SK-N-SH (cell line): ENCODE data around the gene HARS1. TPM values are rescaled to one million over a fixed set of nuclear protein-coding genes. Genes with fewer than 3 reads are reported as not detected.

Source experiments
- CTCF ChIA-PET: fragments of 300-600, 350-600 bp; formaldehyde crosslinking; extraction: SDS; loops from one replicate; lab custom pipeline; 2021; lab: Yijun Ruan, JAX
- POLR2A ChIA-PET: fragments of 350-600 bp; sonication (Branson Sonifier 250); formaldehyde crosslinking; extraction: SDS; loops from one replicate; lab custom pipeline; 2020; ENCODE audit warnings: antibody characterized with exemption, inconsistent platforms; lab: Yijun Ruan, JAX
- DNase-seq: peaks from one replicate; pipeline ENCODE4 v3.0.0; 2012
- H2AFZ ChIP-seq: fragments of 200-600 bp; sonication (generic); 2 replicates; pipeline ENCODE4 v1.8.1; 2016; ENCODE audit warnings: antibody characterized with exemption, mild to moderate bottlenecking, low read depth
- H3F3A ChIP-seq: fragments of 200-600 bp; sonication (generic); replicated peaks from 2 replicates; pipeline ENCODE3; 2016; ENCODE audit warnings: antibody characterized with exemption, mild to moderate bottlenecking; ENCODE audit not compliant: insufficient read depth
- H3K27ac ChIP-seq, 2 experiments: fragments of 200-500 bp in 1 of 2; fragments of 200-600 bp in 1 of 2; sonication (Bioruptor generic) in 1 of 2; sonication (generic), shearing (Covaris generic) in 1 of 2; 2 replicates each; pipeline versions ENCODE4 v1.5.1 to v1.6.1; 2014 to 2016; ENCODE audit warnings: low read depth in 2 of 2, inconsistent platforms in 1 of 2, low read length in 1 of 2, mild to moderate bottlenecking in 1 of 2, mixed read lengths in 1 of 2
- H3K27me3 ChIP-seq: fragments of 200-600 bp; sonication (generic), shearing (Covaris generic); 2 replicates; pipeline ENCODE4 v1.6.1; 2016; ENCODE audit warnings: mixed run types; ENCODE audit not compliant: insufficient read depth
- H3K36me3 ChIP-seq, 2 experiments: fragments of 200-500 bp in 1 of 2; fragments of 200-600 bp in 1 of 2; sonication (Bioruptor generic) in 1 of 2; sonication (generic) in 1 of 2; replicated peaks in 1 of 2; 2 replicates each; pipeline versions ENCODE3 to v1.5.1; 2014 to 2016; ENCODE audit warnings: low read length in 1 of 2, mild to moderate bottlenecking in 1 of 2; ENCODE audit not compliant: insufficient read depth in 2 of 2, control insufficient read depth in 1 of 2
- H3K4me1 ChIP-seq, 2 experiments: fragments of 200-500 bp in 1 of 2; fragments of 200-600 bp in 1 of 2; sonication (Bioruptor generic) in 1 of 2; sonication (generic), shearing (Covaris generic) in 1 of 2; 2 replicates each; pipeline versions ENCODE4 v1.5.1 to v1.6.1; 2014 to 2016; ENCODE audit warnings: low read depth in 1 of 2, low read length in 1 of 2, mixed run types in 1 of 2; ENCODE audit not compliant: insufficient read depth in 2 of 2, control insufficient read depth in 1 of 2
- H3K4me2 ChIP-seq: fragments of 200-600 bp; sonication (generic), shearing (Covaris generic); 2 replicates; pipeline ENCODE4 v1.6.1; 2017; ENCODE audit warnings: mixed run types
- H3K4me3 ChIP-seq, 2 experiments: fragments of 200-500 bp in 1 of 2; fragments of 200-600 bp in 1 of 2; sonication (Bioruptor generic) in 1 of 2; sonication (generic), shearing (Covaris generic) in 1 of 2; 2 replicates each; pipeline versions ENCODE4 v1.5.1 to v1.8.1; 2014 to 2016; ENCODE audit warnings: low read depth in 2 of 2, inconsistent platforms in 1 of 2, low read length in 1 of 2, mild to moderate bottlenecking in 1 of 2, mixed read lengths in 1 of 2, moderate library complexity in 1 of 2
- H3K79me2 ChIP-seq: fragments of 200-600 bp; sonication (generic); 2 replicates; pipeline ENCODE4 v1.8.1; 2017; ENCODE audit warnings: mild to moderate bottlenecking; ENCODE audit not compliant: insufficient read depth
- H3K9ac ChIP-seq: fragments of 200-600 bp; sonication (generic); 2 replicates; pipeline ENCODE4 v1.6.1; 2017; ENCODE audit warnings: mixed run types
- H3K9me2 ChIP-seq: fragments of 200-600 bp; sonication (generic); 2 replicates; pipeline ENCODE4 v1.6.1; 2017; ENCODE audit warnings: mixed run types
- H3K9me3 ChIP-seq: fragments of 200-600 bp; sonication (generic); 2 replicates; pipeline ENCODE4 v1.6.1; 2017; ENCODE audit warnings: mixed run types, mild to moderate bottlenecking, moderate library complexity
- H4K20me1 ChIP-seq: fragments of 200-600 bp; sonication (generic); 2 replicates; pipeline ENCODE4 v1.6.1; 2017; ENCODE audit warnings: mild to moderate bottlenecking, mixed run types; ENCODE audit not compliant: insufficient read depth
- CHD2 ChIP-seq: fragments of 150-350 bp; IDR thresholded peaks from 2 replicates; pipeline ENCODE4 v1.6.1; 2018; ENCODE audit warnings: low read length; ENCODE audit not compliant: partially characterized antibody
- ELF1 ChIP-seq: IDR thresholded peaks from 2 replicates; pipeline ENCODE4 v1.4.0; 2012
- EP300 ChIP-seq, 2 experiments: IDR thresholded peaks; 2 replicates each; pipeline versions ENCODE4 v1.4.0 to v1.6.1; 2012; ENCODE audit warnings: borderline replicate concordance in 1 of 2, low read depth in 1 of 2, low read length in 1 of 2
- FOXM1 ChIP-seq: IDR thresholded peaks from 2 replicates; pipeline ENCODE4 v1.4.0; 2012; ENCODE audit warnings: low read depth, mild to moderate bottlenecking
- POLR2AphosphoS5 ChIP-seq: IDR thresholded peaks from 2 replicates; pipeline ENCODE4 v1.6.1; 2012; ENCODE audit warnings: low read depth, low read length
- REST ChIP-seq: IDR thresholded peaks from 2 replicates; pipeline ENCODE4 v1.6.1; 2012; ENCODE audit warnings: mild to moderate bottlenecking, low read depth, low read length, moderate library complexity
- RXRA ChIP-seq: IDR thresholded peaks from 2 replicates; pipeline ENCODE4 v1.4.0; 2012; ENCODE audit warnings: low read depth, mild to moderate bottlenecking, borderline replicate concordance
- SMC3 ChIP-seq: IDR thresholded peaks from 2 replicates; pipeline ENCODE4 v1.6.1; 2012; ENCODE audit warnings: low read depth, low read length, improper control_type of control experiment
- USF1 ChIP-seq: IDR thresholded peaks from 2 replicates; pipeline ENCODE4 v1.4.0; 2012; ENCODE audit warnings: low read depth, borderline replicate concordance
- YY1 ChIP-seq: IDR thresholded peaks from 2 replicates; pipeline ENCODE4 v1.4.0; 2012; ENCODE audit warnings: low read depth, mild to moderate bottlenecking
- WGBS: methylation state at CpG from one replicate; pipeline ENCODE4 v1.1.6; 2017; ENCODE audit warnings: low lambda C conversion rate; 5-methylcytosine and 5-hydroxymethylcytosine counted together
- polyA plus RNA-seq, 3 experiments: library from polyadenylated mRNA; depleted of rRNA; stranded (reverse); fragments of >200 nt; gene quantifications; 2 replicates each; pipeline ENCODE4 v1.2.3, GENCODE V29; 2012
- TF ChIP-seq, protein P1 (sequence below): IDR thresholded peaks from 2 replicates; pipeline ENCODE4 v1.4.0; 2012; ENCODE audit warnings: low read depth, borderline replicate concordance
- TF ChIP-seq, protein P2 (sequence below): IDR thresholded peaks from 2 replicates; pipeline ENCODE4 v1.4.0; 2012; ENCODE audit warnings: low read depth
- TF ChIP-seq, protein P3 (sequence below): IDR thresholded peaks from 2 replicates; pipeline ENCODE4; 2012
- TF ChIP-seq, protein P4 (sequence below): fragments of 150-350 bp; IDR thresholded peaks from 2 replicates; pipeline ENCODE4 v1.6.1; 2017; ENCODE audit warnings: antibody characterized with exemption, low read length, low read depth, borderline replicate concordance

HARS1 gene
- polyA plus RNA-seq, 1 of the 3 experiments (the other 2 are of a cell fraction): 124 TPM

GRCh38 chr5:140700177-140701144 is 9.3 kb upstream of the HARS1 start, which contains the start of gene ZMAT2 (continued):
- TF ChIP-seq, protein P1, sequence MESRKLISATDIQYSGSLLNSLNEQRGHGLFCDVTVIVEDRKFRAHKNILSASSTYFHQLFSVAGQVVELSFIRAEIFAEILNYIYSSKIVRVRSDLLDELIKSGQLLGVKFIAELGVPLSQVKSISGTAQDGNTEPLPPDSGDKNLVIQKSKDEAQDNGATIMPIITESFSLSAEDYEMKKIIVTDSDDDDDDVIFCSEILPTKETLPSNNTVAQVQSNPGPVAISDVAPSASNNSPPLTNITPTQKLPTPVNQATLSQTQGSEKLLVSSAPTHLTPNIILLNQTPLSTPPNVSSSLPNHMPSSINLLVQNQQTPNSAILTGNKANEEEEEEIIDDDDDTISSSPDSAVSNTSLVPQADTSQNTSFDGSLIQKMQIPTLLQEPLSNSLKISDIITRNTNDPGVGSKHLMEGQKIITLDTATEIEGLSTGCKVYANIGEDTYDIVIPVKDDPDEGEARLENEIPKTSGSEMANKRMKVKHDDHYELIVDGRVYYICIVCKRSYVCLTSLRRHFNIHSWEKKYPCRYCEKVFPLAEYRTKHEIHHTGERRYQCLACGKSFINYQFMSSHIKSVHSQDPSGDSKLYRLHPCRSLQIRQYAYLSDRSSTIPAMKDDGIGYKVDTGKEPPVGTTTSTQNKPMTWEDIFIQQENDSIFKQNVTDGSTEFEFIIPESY: peak; percentile 78; the same call in 1 of the 2 replicates
- TF ChIP-seq YY1 (peak; percentile 97), CHD2 (peak; percentile 81), FOXM1 (no peak), EP300 (IDR thresholded peaks at IDR 0.05; ENCODE audit: borderline replicate concordance in 1 of 2, low read depth in 1 of 2, low read length in 1 of 2) (no peak), REST (peak; percentile 67), POLR2AphosphoS5 (peak; percentile 87), ELF1 (peak; percentile 97)
- TF ChIP-seq, protein P2, sequence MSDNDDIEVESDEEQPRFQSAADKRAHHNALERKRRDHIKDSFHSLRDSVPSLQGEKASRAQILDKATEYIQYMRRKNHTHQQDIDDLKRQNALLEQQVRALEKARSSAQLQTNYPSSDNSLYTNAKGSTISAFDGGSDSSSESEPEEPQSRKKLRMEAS: peak; percentile 63; the same call in 1 of the 2 replicates

DNA sequence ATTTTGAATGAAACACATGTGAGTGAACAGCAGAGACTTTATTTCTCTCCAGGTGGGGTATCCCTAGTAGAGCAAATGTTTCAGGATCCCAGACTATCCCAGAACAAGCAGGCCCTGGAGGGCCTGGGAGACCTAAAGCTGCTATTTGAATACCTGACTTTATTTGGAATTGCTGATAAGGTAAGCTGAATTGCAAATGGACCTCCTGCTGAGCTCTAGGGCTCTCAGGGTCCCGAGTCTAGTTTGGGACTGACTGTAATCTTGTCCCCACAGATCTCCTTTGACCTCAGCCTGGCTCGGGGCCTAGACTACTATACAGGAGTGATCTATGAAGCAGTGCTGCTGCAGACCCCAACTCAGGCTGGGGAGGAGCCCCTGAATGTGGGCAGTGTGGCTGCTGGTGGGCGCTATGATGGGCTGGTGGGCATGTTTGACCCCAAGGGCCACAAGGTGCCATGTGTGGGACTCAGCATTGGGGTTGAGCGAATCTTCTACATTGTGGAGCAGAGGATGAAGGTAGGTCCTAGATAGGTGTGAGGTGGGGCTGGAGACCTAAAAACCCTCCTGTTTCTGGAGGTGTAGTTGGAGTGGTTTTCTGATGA is 5.8 kb upstream of the HARS1 start:
- Histone ChIP-seq H3K4me3 (no peak overlapping the region), H3K79me2 (peaks cover 56% of the 10 kb centered on the region), H3F3A (peaks cover 18% of the 10 kb centered on the region), H2AFZ (no peak overlapping the region), H3K36me3 (peaks cover 71 to 75% of the 10 kb centered on the region in 2 experiments), H3K9me3 (no peaks in the 10 kb centered on the region), H3K27ac (no peak overlapping the region), H4K20me1 (no peaks in the 10 kb centered on the region), H3K4me2 (no peak overlapping the region), H3K9me2 (no peaks in the 10 kb centered on the region), H3K27me3 (no peaks in the 10 kb centered on the region), H3K4me1 (peaks cover 0 to 16% of the 10 kb centered on the region in 2 experiments; a peak in 3 of 4 replicates), H3K9ac (no peak overlapping the region)
- POLR2A ChIA-PET: no interaction called here
- DNase-seq: no peak
- TF ChIP-seq RXRA (no peak), USF1 (no peak), YY1 (no peak), POLR2AphosphoS5 (no peak), SMC3 (no peak)
- TF ChIP-seq, protein P3, sequence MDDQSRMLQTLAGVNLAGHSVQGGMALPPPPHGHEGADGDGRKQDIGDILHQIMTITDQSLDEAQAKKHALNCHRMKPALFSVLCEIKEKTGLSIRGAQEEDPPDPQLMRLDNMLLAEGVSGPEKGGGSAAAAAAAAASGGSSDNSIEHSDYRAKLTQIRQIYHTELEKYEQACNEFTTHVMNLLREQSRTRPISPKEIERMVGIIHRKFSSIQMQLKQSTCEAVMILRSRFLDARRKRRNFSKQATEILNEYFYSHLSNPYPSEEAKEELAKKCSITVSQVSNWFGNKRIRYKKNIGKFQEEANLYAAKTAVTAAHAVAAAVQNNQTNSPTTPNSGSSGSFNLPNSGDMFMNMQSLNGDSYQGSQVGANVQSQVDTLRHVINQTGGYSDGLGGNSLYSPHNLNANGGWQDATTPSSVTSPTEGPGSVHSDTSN: no peak
- TF ChIP-seq, protein P4, sequence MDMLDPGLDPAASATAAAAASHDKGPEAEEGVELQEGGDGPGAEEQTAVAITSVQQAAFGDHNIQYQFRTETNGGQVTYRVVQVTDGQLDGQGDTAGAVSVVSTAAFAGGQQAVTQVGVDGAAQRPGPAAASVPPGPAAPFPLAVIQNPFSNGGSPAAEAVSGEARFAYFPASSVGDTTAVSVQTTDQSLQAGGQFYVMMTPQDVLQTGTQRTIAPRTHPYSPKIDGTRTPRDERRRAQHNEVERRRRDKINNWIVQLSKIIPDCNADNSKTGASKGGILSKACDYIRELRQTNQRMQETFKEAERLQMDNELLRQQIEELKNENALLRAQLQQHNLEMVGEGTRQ: no peak
- CTCF ChIA-PET: interaction anchor here (1.9 to 2.2 kb wide), 2 partner anchors 23 to 324 kb away, joined by 6 read pairs; no protein-coding TSS in a partner anchor
- 96% methylated on average over 4 of the region's 4 CpGs for WGBS
